VCaP (cell line): ENCODE data around the gene PARVG.

ENCODE experiments used
- H3K27ac ChIP-seq: fragments of 450-650 bp; 2 replicates; pipeline ENCODE4 v1.5.1; 2017
- CTCF ChIP-seq: fragments of 450-650 bp; conservative IDR thresholded peaks from 2 replicates; pipeline ENCODE4 v1.5.1; 2017; ENCODE audit warnings: mild to moderate bottlenecking, moderate library complexity

Gene PARVG

DNA sequence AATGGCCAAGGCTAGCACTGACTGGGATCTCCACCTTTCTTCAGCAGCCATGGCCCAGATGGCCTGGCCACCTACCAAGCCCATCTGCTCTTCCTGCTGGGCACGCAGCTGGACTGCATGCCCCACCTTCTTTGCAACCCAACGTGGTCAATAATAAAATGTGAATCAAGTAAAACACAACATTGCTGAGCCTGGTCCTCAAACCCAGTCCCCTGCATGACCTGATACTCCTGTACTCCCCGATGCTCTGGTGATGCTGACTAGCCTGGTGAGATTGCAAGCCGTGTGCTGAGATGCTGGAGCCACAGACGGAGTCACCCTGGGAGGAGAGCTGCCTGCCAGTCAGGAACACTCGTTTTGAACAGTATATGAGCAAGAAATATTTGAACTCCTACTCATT lies 34.0 kb downstream of the PARVG start:
- TF ChIP-seq CTCF, result no peak

DNA sequence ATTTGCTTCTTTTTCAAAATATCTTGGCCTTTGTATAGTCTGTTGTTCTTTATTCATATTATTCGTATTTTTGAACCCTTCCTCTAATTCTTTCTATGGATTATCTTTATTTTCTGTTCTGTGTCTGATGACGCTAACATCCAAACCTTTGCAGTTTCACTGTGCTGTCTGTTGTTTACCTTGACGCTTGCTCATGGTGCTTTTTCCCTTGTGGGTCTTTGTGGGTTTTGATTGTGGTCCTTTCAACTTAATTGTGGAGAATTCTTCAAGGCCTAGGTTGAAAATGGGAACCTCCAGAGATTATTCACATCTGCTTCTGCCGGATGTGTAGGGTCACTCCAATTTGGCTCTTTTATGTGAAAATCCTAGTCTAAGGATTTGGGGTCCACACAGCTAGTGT lies 34.6 kb downstream of the PARVG start:
- no peak for TF ChIP-seq CTCF
- H3K27ac ChIP-seq, result no peak overlapping the region

More for the DNA sequence above, 34.0 kb downstream of the PARVG start:
- H3K27ac ChIP-seq, result no peak overlapping the region

DNA sequence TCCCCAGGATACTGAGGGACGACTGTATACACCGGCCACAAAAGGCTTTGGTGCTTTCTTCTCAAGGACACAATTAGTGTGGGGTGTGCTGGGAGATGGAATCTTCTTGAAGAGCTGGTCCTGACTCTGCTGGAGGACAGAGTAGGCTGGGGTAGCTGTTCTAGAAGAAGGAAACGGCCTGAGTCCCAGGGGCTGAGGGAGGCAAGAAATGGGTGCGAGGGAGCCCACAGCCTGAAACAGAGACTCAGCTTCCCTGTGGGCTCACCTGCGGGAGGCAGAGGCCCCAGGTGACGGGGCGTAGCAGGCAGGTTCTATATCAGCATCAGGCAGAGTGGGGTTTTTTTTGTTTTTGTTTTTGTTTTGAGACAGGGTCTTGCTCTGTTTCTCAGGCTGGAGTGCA lies 36.6 kb downstream of the PARVG start:
- H3K27ac ChIP-seq, result no peak overlapping the region
- no peak for TF ChIP-seq CTCF

GRCh38 chr22:44218071-44218470 lies 37.3 kb downstream of the PARVG start:
- TF ChIP-seq CTCF, result no peak
- H3K27ac ChIP-seq, result no peak overlapping the region

DNA sequence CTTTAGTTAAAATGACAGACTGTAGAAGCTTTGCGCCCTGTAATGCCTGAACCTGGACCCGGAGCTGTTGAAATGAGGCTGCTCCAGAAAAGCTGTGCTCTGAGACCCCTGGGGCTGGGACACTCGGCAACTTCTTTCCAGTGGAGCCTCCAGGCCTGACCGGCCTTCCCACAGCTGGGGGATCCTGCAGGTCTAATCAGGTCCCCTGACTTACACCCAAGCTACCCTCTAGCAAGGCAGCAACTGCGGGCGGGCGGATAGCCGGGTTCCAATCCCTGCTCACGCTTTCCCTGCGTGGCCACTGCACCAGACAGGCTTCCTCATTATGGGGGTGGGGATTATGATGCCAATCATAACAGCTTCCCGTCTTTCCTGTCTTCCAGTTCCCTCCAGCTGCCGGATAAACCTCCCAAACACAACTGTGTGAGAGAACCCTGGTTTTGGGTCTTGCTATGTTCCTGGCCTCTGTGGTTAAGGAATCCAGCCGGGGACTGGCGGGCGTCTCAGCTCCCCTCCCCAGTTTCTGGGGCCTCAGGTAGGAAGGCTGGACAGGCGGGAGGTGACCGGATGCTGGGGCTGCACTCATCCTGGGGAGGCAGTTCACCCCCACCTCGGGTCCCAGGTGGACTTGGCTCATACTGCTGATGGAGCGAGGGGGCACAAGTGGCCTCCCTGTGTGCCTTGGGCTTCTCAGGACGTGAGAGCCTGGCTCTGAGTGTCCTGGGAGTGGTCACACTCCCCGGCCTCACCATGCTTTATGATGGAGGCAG lies 38.6 kb downstream of the PARVG start:
- H3K27ac ChIP-seq, result no peak overlapping the region
- no peak for TF ChIP-seq CTCF

- no peak overlapping the region for H3K27ac ChIP-seq
- no peak for TF ChIP-seq CTCF
Measured at GRCh38 chr22:44220727-44221680, 40.3 kb downstream of the PARVG start.

- H3K27ac ChIP-seq, result no peak overlapping the region
- no peak for TF ChIP-seq CTCF
Measured at GRCh38 chr22:44221710-44222475, 41.2 kb downstream of the PARVG start.
